M059J (cell line): ENCODE measurements around the gene CXCL12. TPM values are rescaled to one million over a fixed set of nuclear protein-coding genes. Genes with fewer than 3 reads are reported as not detected.

ENCODE experiments used
- DNase-seq: peaks from one replicate; pipeline ENCODE4 v3.0.0-alpha.2; 2012; ENCODE audit warnings: low read depth
- total RNA-seq: library from RNA; depleted of rRNA; stranded (reverse); fragments of >200 nt; shearing (Covaris generic); gene quantifications from 2 replicates; pipeline ENCODE4 v1.2.3, GENCODE V29; 2014

CXCL12 gene
- total RNA-seq, 1 experiment from 2014 or later = 0.81 TPM

GRCh38 chr10:44399659-44400451 is 15.0 kb upstream of the CXCL12 start:
- no peak for DNase-seq

GRCh38 chr10:44398747-44399658 is 14.1 kb upstream of the CXCL12 start:
- DNase-seq = peak; percentile 71

GRCh38 chr10:44398271-44398670 is 13.4 kb upstream of the CXCL12 start:
- DNase-seq = no peak

- DNase-seq = peak; percentile 74
Measured at GRCh38 chr10:44397476-44398225, 12.8 kb upstream of the CXCL12 start.

GRCh38 chr10:44396671-44397191 is 11.8 kb upstream of the CXCL12 start:
- no peak for DNase-seq

- DNase-seq = no peak
Measured at GRCh38 chr10:44395902-44396670, 11.2 kb upstream of the CXCL12 start.

GRCh38 chr10:44395396-44395795 is 10.5 kb upstream of the CXCL12 start:
- no peak for DNase-seq

- DNase-seq = no peak
Measured at GRCh38 chr10:44394696-44395381, 9.9 kb upstream of the CXCL12 start.

GRCh38 chr10:44393834-44394547 is 9.1 kb upstream of the CXCL12 start:
- DNase-seq = peak; percentile 45

- DNase-seq = peak; percentile 93
Measured at GRCh38 chr10:44393051-44393630, 8.2 kb upstream of the CXCL12 start.

- no peak for DNase-seq
Measured at GRCh38 chr10:44392420-44392819, 7.5 kb upstream of the CXCL12 start.

- DNase-seq = no peak
Measured at GRCh38 chr10:44391981-44392380, 7.1 kb upstream of the CXCL12 start.

GRCh38 chr10:44390585-44391072 is 5.7 kb upstream of the CXCL12 start:
- DNase-seq = peak; percentile 93

GRCh38 chr10:44389556-44389955 is 4.7 kb upstream of the CXCL12 start:
- no peak for DNase-seq

- no peak for DNase-seq
Measured at GRCh38 chr10:44389150-44389549, 4.3 kb upstream of the CXCL12 start.

- no peak for DNase-seq
Measured at GRCh38 chr10:44388641-44389040, 3.7 kb upstream of the CXCL12 start.

GRCh38 chr10:44387853-44388251 is 3.0 kb upstream of the CXCL12 start:
- no peak for DNase-seq

- DNase-seq = peak; percentile 65
Measured at GRCh38 chr10:44386546-44387052, 1.7 kb upstream of the CXCL12 start.
